ENCODE results near the gene ARRDC1. TPM values are rescaled to one million over a fixed set of nuclear protein-coding genes. Genes with fewer than 3 reads are reported as not detected.

The ARRDC1 gene
- polyA plus RNA-seq, 2 donors, result 68.5 to 207 TPM

- Histone ChIP-seq H3K36me3 (ENCODE audit: control insufficient read depth in 2 of 2, insufficient read depth in 2 of 2, low read length in 1 of 2) (peaks cover 5 to 51% of the 10 kb centered on the region in 2 donors), H3K27ac (ENCODE audit: low read depth in 2 of 2, low read length in 1 of 2) (no peak overlapping the region), H3K4me3 (ENCODE audit: low read depth in 1 of 2, low read length in 2 of 2) (no peak overlapping the region), H3K27me3 (ENCODE audit: control insufficient read depth in 1 of 2, insufficient read depth in 2 of 2, low read length in 2 of 2) (no peaks in the 10 kb centered on the region), H3K9me3 (ENCODE audit: control insufficient read depth in 2 of 2, insufficient read depth in 1 of 2, low read depth in 1 of 2, low read length in 1 of 2) (no peaks in the 10 kb centered on the region), H3K4me1 (ENCODE audit: control insufficient read depth in 2 of 2, insufficient read depth in 2 of 2, low read length in 1 of 2) (peaks cover 7 to 8% of the 10 kb centered on the region in 2 donors)
- WGBS, 2 donors, result 78 to 83% methylated on average over 20 of the region's 20 CpGs
These were observed 23.1 kb upstream of the ARRDC1 start for GRCh38 chr9:137582286-137582860.

GRCh38 chr9:137583347-137583746, 22.1 kb upstream of the ARRDC1 start:
- 83 to 87% methylated on average over 14 of the region's 14 CpGs for WGBS, 2 donors
- H3K4me3 ChIP-seq (ENCODE audit: low read depth in 1 of 2, low read length in 2 of 2), result no peak overlapping the region
- H3K27ac ChIP-seq (ENCODE audit: low read depth in 2 of 2, low read length in 1 of 2), result no peak overlapping the region
- peaks cover 4% of the 10 kb centered on the region in 2 donors for H3K4me1 ChIP-seq (ENCODE audit: control insufficient read depth in 2 of 2, insufficient read depth in 2 of 2, low read length in 1 of 2)
- peaks cover 5 to 58% of the 10 kb centered on the region in 2 donors for H3K36me3 ChIP-seq (ENCODE audit: control insufficient read depth in 2 of 2, insufficient read depth in 2 of 2, low read length in 1 of 2)
- no peaks in the 10 kb centered on the region for H3K27me3 ChIP-seq (ENCODE audit: control insufficient read depth in 1 of 2, insufficient read depth in 2 of 2, low read length in 2 of 2)
- no peaks in the 10 kb centered on the region for H3K9me3 ChIP-seq (ENCODE audit: control insufficient read depth in 2 of 2, insufficient read depth in 1 of 2, low read depth in 1 of 2, low read length in 1 of 2)

GRCh38 chr9:137583957-137584356, 21.5 kb upstream of the ARRDC1 start:
- H3K4me3 ChIP-seq (ENCODE audit: low read depth in 1 of 2, low read length in 2 of 2), result no peak overlapping the region
- peaks cover 5 to 59% of the 10 kb centered on the region in 2 donors for H3K36me3 ChIP-seq (ENCODE audit: control insufficient read depth in 2 of 2, insufficient read depth in 2 of 2, low read length in 1 of 2)
- H3K27ac ChIP-seq (ENCODE audit: low read depth in 2 of 2, low read length in 1 of 2), result no peak overlapping the region
- no peaks in the 10 kb centered on the region for H3K27me3 ChIP-seq (ENCODE audit: control insufficient read depth in 1 of 2, insufficient read depth in 2 of 2, low read length in 2 of 2)
- no peaks in the 10 kb centered on the region for H3K9me3 ChIP-seq (ENCODE audit: control insufficient read depth in 2 of 2, insufficient read depth in 1 of 2, low read depth in 1 of 2, low read length in 1 of 2)
- 84% methylated on average over 8 of the region's 8 CpGs for WGBS, 2 donors
- H3K4me1 ChIP-seq (ENCODE audit: control insufficient read depth in 2 of 2, insufficient read depth in 2 of 2, low read length in 1 of 2), result peaks cover 4% of the 10 kb centered on the region in 2 donors

GRCh38 chr9:137586854-137587253, 18.6 kb upstream of the ARRDC1 start:
- Histone ChIP-seq H3K27ac (ENCODE audit: low read depth in 2 of 2, low read length in 1 of 2) (no peak overlapping the region), H3K4me3 (ENCODE audit: low read depth in 1 of 2, low read length in 2 of 2) (no peak overlapping the region), H3K36me3 (ENCODE audit: control insufficient read depth in 2 of 2, insufficient read depth in 2 of 2, low read length in 1 of 2) (peaks cover 5 to 53% of the 10 kb centered on the region in 2 donors), H3K9me3 (ENCODE audit: control insufficient read depth in 2 of 2, insufficient read depth in 1 of 2, low read depth in 1 of 2, low read length in 1 of 2) (no peaks in the 10 kb centered on the region), H3K27me3 (ENCODE audit: control insufficient read depth in 1 of 2, insufficient read depth in 2 of 2, low read length in 2 of 2) (no peaks in the 10 kb centered on the region), H3K4me1 (ENCODE audit: control insufficient read depth in 2 of 2, insufficient read depth in 2 of 2, low read length in 1 of 2) (peaks cover 6 to 10% of the 10 kb centered on the region in 2 donors)
- 94 to 95% methylated on average over 14 of the region's 14 CpGs for WGBS, 2 donors

- H3K4me3 ChIP-seq (ENCODE audit: low read depth in 1 of 2, low read length in 2 of 2), result no peak overlapping the region
- WGBS, 2 donors, result 89 to 90% methylated on average over 13 of the region's 13 CpGs
- no peaks in the 10 kb centered on the region for H3K27me3 ChIP-seq (ENCODE audit: control insufficient read depth in 1 of 2, insufficient read depth in 2 of 2, low read length in 2 of 2)
- H3K36me3 ChIP-seq (ENCODE audit: control insufficient read depth in 2 of 2, insufficient read depth in 2 of 2, low read length in 1 of 2), result peaks cover 0 to 39% of the 10 kb centered on the region in 2 donors
- peaks cover 6 to 10% of the 10 kb centered on the region in 2 donors for H3K4me1 ChIP-seq (ENCODE audit: control insufficient read depth in 2 of 2, insufficient read depth in 2 of 2, low read length in 1 of 2)
- H3K27ac ChIP-seq (ENCODE audit: low read depth in 2 of 2, low read length in 1 of 2), result no peak overlapping the region
- no peaks in the 10 kb centered on the region for H3K9me3 ChIP-seq (ENCODE audit: control insufficient read depth in 2 of 2, insufficient read depth in 1 of 2, low read depth in 1 of 2, low read length in 1 of 2)
These were observed 17.2 kb upstream of the ARRDC1 start for GRCh38 chr9:137588311-137588710.

- Histone ChIP-seq H3K4me3 (ENCODE audit: low read depth in 1 of 2, low read length in 2 of 2) (peak overlapping the region; percentile 65 to 84), H3K36me3 (ENCODE audit: control insufficient read depth in 2 of 2, insufficient read depth in 2 of 2, low read length in 1 of 2) (peaks cover 0 to 34% of the 10 kb centered on the region in 2 donors), H3K27ac (ENCODE audit: low read depth in 2 of 2, low read length in 1 of 2) (peak overlapping the region; percentile 47 to 51), H3K27me3 (ENCODE audit: control insufficient read depth in 1 of 2, insufficient read depth in 2 of 2, low read length in 2 of 2) (no peaks in the 10 kb centered on the region), H3K4me1 (ENCODE audit: control insufficient read depth in 2 of 2, insufficient read depth in 2 of 2, low read length in 1 of 2) (peaks cover 6 to 10% of the 10 kb centered on the region in 2 donors), H3K9me3 (ENCODE audit: control insufficient read depth in 2 of 2, insufficient read depth in 1 of 2, low read depth in 1 of 2, low read length in 1 of 2) (no peaks in the 10 kb centered on the region)
- 79 to 80% methylated on average over 6 of the region's 6 CpGs for WGBS, 2 donors
These were observed 16.6 kb upstream of the ARRDC1 start for GRCh38 chr9:137588891-137589290.

GRCh38 chr9:137589441-137590122, 15.9 kb upstream of the ARRDC1 start:
- Histone ChIP-seq H3K4me3 (ENCODE audit: low read depth in 1 of 2, low read length in 2 of 2) (peak overlapping the region; percentile 65 to 84), H3K36me3 (ENCODE audit: control insufficient read depth in 2 of 2, insufficient read depth in 2 of 2, low read length in 1 of 2) (peaks cover 0 to 28% of the 10 kb centered on the region in 2 donors), H3K9me3 (ENCODE audit: control insufficient read depth in 2 of 2, insufficient read depth in 1 of 2, low read depth in 1 of 2, low read length in 1 of 2) (no peaks in the 10 kb centered on the region), H3K27me3 (ENCODE audit: control insufficient read depth in 1 of 2, insufficient read depth in 2 of 2, low read length in 2 of 2) (no peaks in the 10 kb centered on the region), H3K27ac (ENCODE audit: low read depth in 2 of 2, low read length in 1 of 2) (peak overlapping the region; percentile 47 to 51), H3K4me1 (ENCODE audit: control insufficient read depth in 2 of 2, insufficient read depth in 2 of 2, low read length in 1 of 2) (peaks cover 6 to 10% of the 10 kb centered on the region in 2 donors)
- 5 to 7% methylated on average over 42 to 58 of the region's 58 CpGs for WGBS, 2 donors

- H3K27me3 ChIP-seq (ENCODE audit: control insufficient read depth in 1 of 2, insufficient read depth in 2 of 2, low read length in 2 of 2), result no peaks in the 10 kb centered on the region
- peak overlapping the region; percentile 65 to 84 for H3K4me3 ChIP-seq (ENCODE audit: low read depth in 1 of 2, low read length in 2 of 2)
- peaks cover 0 to 27% of the 10 kb centered on the region in 2 donors for H3K36me3 ChIP-seq (ENCODE audit: control insufficient read depth in 2 of 2, insufficient read depth in 2 of 2, low read length in 1 of 2)
- peak overlapping the region; percentile 47 to 51 for H3K27ac ChIP-seq (ENCODE audit: low read depth in 2 of 2, low read length in 1 of 2)
- H3K9me3 ChIP-seq (ENCODE audit: control insufficient read depth in 2 of 2, insufficient read depth in 1 of 2, low read depth in 1 of 2, low read length in 1 of 2), result no peaks in the 10 kb centered on the region
- H3K4me1 ChIP-seq (ENCODE audit: control insufficient read depth in 2 of 2, insufficient read depth in 2 of 2, low read length in 1 of 2), result peaks cover 6 to 10% of the 10 kb centered on the region in 2 donors
- 0 to 1% methylated on average over 30 to 61 of the region's 61 CpGs for WGBS, 2 donors
These were observed 15.4 kb upstream of the ARRDC1 start for GRCh38 chr9:137590123-137590468.

GRCh38 chr9:137590469-137591383, 14.8 kb upstream of the ARRDC1 start, which contains the start of gene ZMYND19:
TSS of gene ZMYND19 (minus strand) at chr9:137590512. CDS start at chr9:137590263, 249 bp downstream.
- Histone ChIP-seq H3K36me3 (ENCODE audit: control insufficient read depth in 2 of 2, insufficient read depth in 2 of 2, low read length in 1 of 2) (peaks cover 0 to 24% of the 10 kb centered on the region in 2 donors), H3K27me3 (ENCODE audit: control insufficient read depth in 1 of 2, insufficient read depth in 2 of 2, low read length in 2 of 2) (no peaks in the 10 kb centered on the region), H3K9me3 (ENCODE audit: control insufficient read depth in 2 of 2, insufficient read depth in 1 of 2, low read depth in 1 of 2, low read length in 1 of 2) (no peaks in the 10 kb centered on the region), H3K27ac (ENCODE audit: low read depth in 2 of 2, low read length in 1 of 2) (peak within 1 kb of the TSS; percentile 47 to 70), H3K4me1 (ENCODE audit: control insufficient read depth in 2 of 2, insufficient read depth in 2 of 2, low read length in 1 of 2) (peaks cover 6 to 10% of the 10 kb centered on the region in 2 donors), H3K4me3 (ENCODE audit: low read depth in 1 of 2, low read length in 2 of 2) (peak within 1 kb of the TSS; percentile 69 to 84)
- WGBS, 2 donors, result 1% methylated on average over 76 to 113 of the region's 113 CpGs

Measured in esophagus (tissue), 2 donors.